CD4-positive, alpha-beta memory T cell (primary cell): Measurements from ENCODE around the gene SAT2. TPM values are rescaled to one million over a fixed set of nuclear protein-coding genes. Genes with fewer than 3 reads are reported as not detected.

Source experiments
- CTCF ChIA-PET: fragments of 350-600 bp; sonication (Branson Sonifier 250); formaldehyde crosslinking; loops from one replicate; lab custom pipeline; 2021; ENCODE audit warnings: inconsistent platforms; ENCODE audit not compliant: partially characterized antibody; lab: Charles Lee
- POLR2A ChIA-PET: fragments of 350-600 bp; sonication (Branson Sonifier 250); formaldehyde crosslinking; loops from one replicate; lab custom pipeline; 2021; ENCODE audit not compliant: partially characterized antibody; lab: Charles Lee
- DNase-seq, 5 donors: peaks; one replicate each; pipeline versions ENCODE4 v3.0.0 to v3.0.0-alpha.2; 2020 to 2022; ENCODE audit warnings: mixed read lengths in 1 of 5
- H3K27ac ChIP-seq: one replicate; pipeline ENCODE4 v1.7.0; 2013; ENCODE audit warnings: low read depth, low read length
- H3K27me3 ChIP-seq: 2 replicates; pipeline ENCODE4 v1.7.0; 2013; ENCODE audit warnings: mild to moderate bottlenecking, low read length, moderate library complexity; ENCODE audit not compliant: insufficient read depth
- H3K36me3 ChIP-seq: 2 replicates; pipeline ENCODE4 v1.7.0; 2013; ENCODE audit warnings: mild to moderate bottlenecking, low read length, moderate library complexity; ENCODE audit not compliant: insufficient read depth
- H3K4me1 ChIP-seq: 2 replicates; pipeline ENCODE4 v1.7.0; 2013; ENCODE audit warnings: mild to moderate bottlenecking, low read length, moderate library complexity; ENCODE audit not compliant: insufficient read depth
- H3K4me3 ChIP-seq, 2 donors: one replicate each; pipeline ENCODE4 v1.7.0; 2013; ENCODE audit warnings: low read length in 2 of 2, mild to moderate bottlenecking in 1 of 2
- H3K9me3 ChIP-seq, 2 donors: one replicate each; pipeline ENCODE4 v1.7.0; 2013; ENCODE audit warnings: low read length in 2 of 2, control low read depth in 1 of 2; ENCODE audit not compliant: control insufficient read depth in 1 of 2
- H3K27ac Mint-ChIP-seq, 7 donors: one replicate each; pipeline ENCODE4 v1.8.0; 2020 to 2021; ENCODE audit warnings: mixed read lengths in 7 of 7, mild to moderate bottlenecking in 6 of 7, inconsistent platforms in 3 of 7, moderate library complexity in 3 of 7
- H3K27me3 Mint-ChIP-seq, 2 donors: one replicate each; pipeline ENCODE4 v1.8.0; 2020 to 2021; ENCODE audit warnings: mixed read lengths in 2 of 2
- H3K36me3 Mint-ChIP-seq, 2 donors: one replicate each; pipeline ENCODE4 v1.8.0; 2020 to 2021; ENCODE audit warnings: mixed read lengths in 2 of 2, inconsistent platforms in 1 of 2, mild to moderate bottlenecking in 1 of 2
- H3K4me1 Mint-ChIP-seq, 4 donors: one replicate each; pipeline ENCODE4 v1.8.0; 2020 to 2021; ENCODE audit warnings: mixed read lengths in 4 of 4, mild to moderate bottlenecking in 1 of 4
- H3K4me3 Mint-ChIP-seq, 8 donors: one replicate each; pipeline ENCODE4 v1.8.0; 2020 to 2021; ENCODE audit warnings: mixed read lengths in 8 of 8, mild to moderate bottlenecking in 7 of 8, moderate library complexity in 6 of 8, inconsistent platforms in 3 of 8
- H3K9me3 Mint-ChIP-seq, 8 donors: one replicate each; pipeline ENCODE4 v1.8.0; 2020 to 2021; ENCODE audit warnings: mixed read lengths in 8 of 8, mild to moderate bottlenecking in 5 of 8, inconsistent platforms in 3 of 8, moderate library complexity in 1 of 8
- intact Hi-C: fragments of 100-400 bp; cut with micrococcal nuclease; formaldehyde crosslinking; loops from one replicate; pipeline ENCODE4 v1.15.1; 2023
- polyA plus RNA-seq, 2 donors: library from polyadenylated mRNA; unstranded; fragments of 300-500 nt; fragmentation: Illumina TruSeq; gene quantifications; one replicate each; pipeline ENCODE4 v1.2.3, GENCODE V29; 2021
- total RNA-seq, 2 experiments: library from RNA; stranded (reverse); gene quantifications; one replicate each; pipeline ENCODE4 v1.2.3, GENCODE V29; 2021

SAT2 gene
- total and polyA plus RNA-seq, 4 experiments from 2014 or later = 27.0 to 76.9 (median 58.3) TPM

GRCh38 chr17:7634384-7634783, 6.8 kb upstream of the SAT2 start:
- Histone ChIP-seq H3K4me1 (no peaks in the 10 kb centered on the region), H3K36me3 (no peaks in the 10 kb centered on the region), H3K4me3 (no peak overlapping the region), H3K9me3 (no peaks in the 10 kb centered on the region), H3K27ac (no peak overlapping the region), H3K27me3 (no peaks in the 10 kb centered on the region)
- no peak for DNase-seq
- CTCF ChIA-PET = interaction anchor here (0.9 to 1.2 kb wide), 3 partner anchors 15 to 53 kb away, joined by 3 to 6 read pairs (median 3); partner anchors contain the start of gene TP53
- intact Hi-C loops = no loop called here
- Mint-ChIP-seq H3K4me1 (peaks cover 0 to 4% (median 2%) of the 10 kb centered on the region in 4 donors), H3K27ac (no peak overlapping the region), H3K36me3 (no peaks in the 10 kb centered on the region), H3K27me3 (no peaks in the 10 kb centered on the region), H3K9me3 (no peaks in the 10 kb centered on the region), H3K4me3 (no peak overlapping the region)
- POLR2A ChIA-PET = interaction anchor here (5.0 kb wide), 1 partner anchor 53 kb away, joined by 42 read pairs; the partner anchor contains the start of genes TP53 and WRAP53

GRCh38 chr17:7633093-7633492, 5.5 kb upstream of the SAT2 start:
- ChIA-PET CTCF (interaction anchor here (1.0 to 4.7 kb wide), 9 partner anchors 10 to 224 kb away, joined by 3 to 56 read pairs (median 3); partner anchors contain the start of genes ATP1B2, NAA38, TP53 and WRAP53), POLR2A (interaction anchor here (5.0 kb wide), 1 partner anchor 54 kb away, joined by 42 read pairs; the partner anchor contains the start of genes TP53 and WRAP53)
- no peak for DNase-seq
- H3K27ac Mint-ChIP-seq = no peak overlapping the region
- no peaks in the 10 kb centered on the region for H3K36me3 Mint-ChIP-seq
- H3K27me3 Mint-ChIP-seq = no peaks in the 10 kb centered on the region
- Histone ChIP-seq H3K36me3 (no peaks in the 10 kb centered on the region), H3K4me1 (peaks cover under 1% of the 10 kb centered on the region), H3K27ac (no peak overlapping the region), H3K4me3 (no peak overlapping the region), H3K9me3 (no peaks in the 10 kb centered on the region), H3K27me3 (no peaks in the 10 kb centered on the region)
- no peak overlapping the region for H3K4me3 Mint-ChIP-seq
- no peaks in the 10 kb centered on the region for H3K9me3 Mint-ChIP-seq
- peaks cover 0 to 4% (median 2%) of the 10 kb centered on the region in 4 donors for H3K4me1 Mint-ChIP-seq
- intact Hi-C loops = no loop called here

DNA sequence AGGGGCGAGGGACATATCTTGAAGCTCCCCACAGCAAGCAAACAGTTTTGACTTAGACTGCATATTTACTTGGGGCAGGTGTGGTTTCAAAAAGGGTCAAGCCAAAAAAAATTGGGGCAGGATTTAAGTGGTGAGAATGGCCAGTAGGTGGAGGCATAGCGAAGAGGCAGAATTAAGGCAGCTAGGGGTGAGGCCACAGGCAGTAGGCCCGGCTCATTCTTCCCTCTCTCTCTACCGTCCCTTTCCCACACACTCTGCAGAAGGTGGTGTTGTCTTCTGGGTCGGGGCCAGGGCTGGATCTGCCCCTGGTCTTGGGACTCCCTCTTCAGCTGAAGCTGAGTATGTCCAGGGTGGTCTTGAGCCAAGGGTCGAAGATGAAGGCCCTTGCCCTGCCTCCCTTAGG, 4.9 kb upstream of the SAT2 start:
- H3K27ac ChIP-seq = no peak overlapping the region
- peaks cover 1 to 6% (median 4%) of the 10 kb centered on the region in 4 donors for H3K4me1 Mint-ChIP-seq
- H3K27ac Mint-ChIP-seq = peak overlapping the region in 1 of 7 donors; percentile 10
- no peaks in the 10 kb centered on the region for H3K36me3 Mint-ChIP-seq
- peaks cover 3% of the 10 kb centered on the region for H3K4me1 ChIP-seq
- POLR2A ChIA-PET = interaction anchor here (5.0 kb wide), 1 partner anchor 55 kb away, joined by 42 read pairs; the partner anchor contains the start of genes TP53 and WRAP53
- CTCF ChIA-PET = interaction anchor here (0.9 to 4.7 kb wide), 11 partner anchors 10 to 225 kb away, joined by 3 to 56 read pairs (median 3); partner anchors contain the start of genes ATP1B2, NAA38, TP53 and WRAP53
- no peak overlapping the region for H3K4me3 Mint-ChIP-seq
- no peaks in the 10 kb centered on the region for H3K9me3 Mint-ChIP-seq
- peak in 4 of 5 donors; percentile 19 to 36 (median 30) for DNase-seq
- intact Hi-C loops = loop anchor here (1.0 kb wide), 1 partner anchor 56 kb away; the partner anchor contains the start of gene WRAP53
- no peak overlapping the region for H3K4me3 ChIP-seq
- no peaks in the 10 kb centered on the region for H3K36me3 ChIP-seq
- no peaks in the 10 kb centered on the region for H3K9me3 ChIP-seq
- H3K27me3 Mint-ChIP-seq = no peaks in the 10 kb centered on the region
- no peaks in the 10 kb centered on the region for H3K27me3 ChIP-seq

DNA sequence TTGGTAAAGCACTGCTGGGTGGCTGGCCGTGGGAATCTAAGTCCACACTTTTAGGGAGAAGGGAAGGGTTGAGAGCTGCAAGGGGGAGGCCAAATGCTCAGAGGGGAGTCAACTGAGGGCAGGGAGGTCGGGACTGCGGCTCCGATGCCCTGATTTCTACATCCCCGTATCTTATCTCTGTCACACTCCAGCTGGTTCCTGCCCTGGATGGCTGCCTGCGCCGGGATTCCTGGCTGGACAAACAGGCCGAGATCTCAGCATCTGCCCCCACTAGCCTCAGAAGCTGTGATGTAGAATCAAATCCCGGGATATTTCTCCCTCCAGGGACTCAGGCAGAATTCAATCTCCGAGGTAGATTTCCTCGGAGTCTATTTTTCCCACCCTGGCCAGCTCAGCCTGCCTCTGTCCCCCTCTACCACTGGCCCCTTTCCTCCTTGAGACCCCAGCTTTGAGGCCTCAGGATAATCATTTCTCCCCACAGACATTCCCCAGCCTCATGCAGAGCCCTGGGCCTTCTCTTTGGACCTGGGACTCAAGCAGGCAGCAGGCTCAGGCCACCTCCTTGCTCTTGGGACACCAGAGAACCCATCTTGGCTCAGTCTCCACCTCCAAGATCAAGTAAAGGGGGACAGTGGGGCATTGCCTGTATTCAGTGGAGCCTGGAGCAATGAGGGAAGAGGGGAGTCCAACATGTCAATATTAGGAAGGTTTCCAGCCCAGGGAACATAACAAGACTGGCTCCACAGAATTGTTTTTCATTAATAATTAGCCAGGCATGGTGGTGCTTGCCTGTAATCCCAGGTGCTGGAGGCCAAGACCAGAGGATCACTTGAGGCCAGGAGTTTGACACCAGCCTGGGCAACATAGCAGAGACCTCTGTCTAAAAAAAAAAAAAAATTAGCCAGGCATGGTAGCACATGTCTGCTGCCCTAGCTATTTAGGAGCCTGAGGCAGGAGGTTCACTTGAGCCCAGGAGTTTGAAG, 4.1 kb upstream of the SAT2 start:
- H3K4me1 ChIP-seq = peaks cover 8% of the 10 kb centered on the region
- no peak overlapping the region for H3K27ac ChIP-seq
- Mint-ChIP-seq H3K27me3 (no peaks in the 10 kb centered on the region), H3K9me3 (no peaks in the 10 kb centered on the region), H3K27ac (peak overlapping the region in 1 of 7 donors; percentile 69), H3K36me3 (peaks cover 0 to 3% of the 10 kb centered on the region in 2 donors), H3K4me3 (no peak overlapping the region), H3K4me1 (peaks cover 4 to 14% (median 8%) of the 10 kb centered on the region in 4 donors)
- H3K36me3 ChIP-seq = no peaks in the 10 kb centered on the region
- no peak for DNase-seq
- H3K4me3 ChIP-seq = no peak overlapping the region
- POLR2A ChIA-PET = interaction anchor here (5.0 kb wide), 1 partner anchor 55 kb away, joined by 42 read pairs; the partner anchor contains the start of genes TP53 and WRAP53
- CTCF ChIA-PET = interaction anchor here (0.9 to 4.7 kb wide), 10 partner anchors 11 to 226 kb away, joined by 3 to 56 read pairs (median 3); partner anchors contain the start of genes ATP1B2, NAA38, TP53 and WRAP53
- H3K9me3 ChIP-seq = no peaks in the 10 kb centered on the region
- no peaks in the 10 kb centered on the region for H3K27me3 ChIP-seq
- intact Hi-C loops = loop anchor here (1.0 kb wide), 1 partner anchor 57 kb away; the partner anchor contains the start of gene WRAP53

GRCh38 chr17:7629939-7630571, 2.4 kb upstream of the SAT2 start, which contains the start of gene SHBG:
TSS of gene SHBG (plus strand) at chr17:7630135. CDS start at chr17:7630173, 38 bp downstream.
- POLR2A ChIA-PET = interaction anchor here (5.0 kb wide), 1 partner anchor 57 kb away, joined by 42 read pairs; the partner anchor contains the start of genes TP53 and WRAP53
- Mint-ChIP-seq H3K27me3 (no peaks in the 10 kb centered on the region), H3K4me3 (peak within 1 kb of the TSS in 2 of 8 donors; percentile 26 to 36), H3K27ac (peak within 1 kb of the TSS in 2 of 7 donors; percentile 6 to 59), H3K36me3 (peaks cover 0 to 6% of the 10 kb centered on the region in 2 donors), H3K4me1 (peaks cover 4 to 20% (median 14%) of the 10 kb centered on the region in 4 donors), H3K9me3 (no peaks in the 10 kb centered on the region)
- CTCF ChIA-PET = interaction anchor here (4.7 kb wide), 1 partner anchor 58 kb away, joined by 56 read pairs; the partner anchor contains the start of genes TP53 and WRAP53
- H3K4me3 ChIP-seq = no peak within 1 kb of the TSS
- H3K27ac ChIP-seq = no peak within 1 kb of the TSS
- DNase-seq = no peak
- peaks cover 13% of the 10 kb centered on the region for H3K4me1 ChIP-seq
- intact Hi-C loops = no loop called here
- H3K36me3 ChIP-seq = no peaks in the 10 kb centered on the region
- H3K27me3 ChIP-seq = no peaks in the 10 kb centered on the region
- H3K9me3 ChIP-seq = no peaks in the 10 kb centered on the region

DNA sequence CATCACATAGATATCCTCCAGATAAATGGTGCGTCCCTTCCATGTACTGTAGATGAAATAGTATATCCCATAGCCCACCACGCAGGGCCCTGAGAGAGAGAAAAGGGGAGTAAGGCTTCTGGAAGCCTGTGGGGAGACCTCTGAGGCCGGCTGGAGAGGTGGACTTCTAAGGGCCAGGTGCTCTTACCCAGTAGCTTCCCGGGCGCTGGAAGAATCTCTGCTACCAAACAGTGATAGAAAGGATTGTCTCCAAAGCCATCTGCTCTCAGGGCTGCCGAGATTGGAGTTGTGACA, 718 bp downstream of the SAT2 start:
- peak overlapping the region; percentile 91 to 95 (median 93) for H3K4me3 Mint-ChIP-seq
- peak overlapping the region; percentile 75 to 96 (median 91) for H3K27ac Mint-ChIP-seq
- H3K36me3 Mint-ChIP-seq = peaks cover 0 to 6% of the 10 kb centered on the region in 2 donors
- no peaks in the 10 kb centered on the region for H3K9me3 Mint-ChIP-seq
- H3K4me3 ChIP-seq = peak overlapping the region; percentile 76 to 82
- no peaks in the 10 kb centered on the region for H3K36me3 ChIP-seq
- H3K9me3 ChIP-seq = no peaks in the 10 kb centered on the region
- intact Hi-C loops = loop anchor here (1.0 kb wide), 2 partner anchors 12 to 59 kb away; no protein-coding TSS in a partner anchor
- CTCF ChIA-PET = interaction anchor here (0.9 to 2.9 kb wide), 8 partner anchors 10 to 109 kb away, joined by 3 to 28 read pairs (median 4); partner anchors contain the start of genes FXR2, TP53 and WRAP53
- no peaks in the 10 kb centered on the region for H3K27me3 ChIP-seq
- peak overlapping the region; percentile 82 for H3K27ac ChIP-seq
- POLR2A ChIA-PET = interaction anchor here (1.0 to 3.8 kb wide), 13 partner anchors 13 to 669 kb away, joined by 3 to 84 read pairs (median 8); partner anchors contain the start of genes ATP1B2, CD68, FXR2 and MPDU1
- H3K4me1 ChIP-seq = peaks cover 13% of the 10 kb centered on the region
- no peak for DNase-seq
- H3K27me3 Mint-ChIP-seq = no peaks in the 10 kb centered on the region
- H3K4me1 Mint-ChIP-seq = peaks cover 4 to 20% (median 11%) of the 10 kb centered on the region in 4 donors
